Mucosa of descending colon (tissue), 3 donors: Measurements from ENCODE around the gene OR2T4. TPM values are rescaled to one million over a fixed set of nuclear protein-coding genes. Genes with fewer than 3 reads are reported as not detected.

ENCODE experiments used
- ATAC-seq: fragments of 200-7000 bp; cut with Tn5 transposase; one replicate; pipeline ENCODE4 v1.9.1; 2020; ENCODE audit warnings: mild to moderate bottlenecking, moderate library complexity
- DNase-seq, 3 donors: peaks; one replicate each; pipeline ENCODE4 v3.0.0-alpha.2; 2020
- H3K36me3 ChIP-seq: fragments of 200-600 bp; one replicate; pipeline ENCODE4 v1.8.0; 2021; ENCODE audit warnings: low read depth, mild to moderate bottlenecking
- H3K4me1 ChIP-seq: fragments of 200-600 bp; one replicate; pipeline ENCODE4 v1.8.0; 2021; ENCODE audit warnings: low read depth, mild to moderate bottlenecking
- H3K4me3 ChIP-seq: fragments of 200-600 bp; one replicate; pipeline ENCODE4 v1.8.0; 2021; ENCODE audit warnings: mild to moderate bottlenecking
- H3K9me3 ChIP-seq: fragments of 200-600 bp; one replicate; pipeline ENCODE4 v1.8.0; 2021; ENCODE audit warnings: mild to moderate bottlenecking
- CTCF ChIP-seq: fragments of 200-600 bp; IDR thresholded peaks from one replicate; pipeline ENCODE4 v1.8.0; 2022; ENCODE audit warnings: antibody characterized with exemption, mild to moderate bottlenecking
- intact Hi-C, 2 donors: fragments of 100-400 bp; cut with DNase I in 1 of 2; cut with micrococcal nuclease in 1 of 2; formaldehyde crosslinking; loops; one replicate each; pipeline versions ENCODE4 v1.11.0 to v1.11.1; 2022; cut with DNase I, micrococcal nuclease
- total RNA-seq, 3 donors: library from RNA; stranded (reverse); fragmentation: NEBNext Ultra II Directional in 2 of 3; extraction: Animal tissue kit (Norgen Biotek cat#: 25700) in 2 of 3; gene quantifications; one replicate each; pipeline versions ENCODE4 v1.2.1 to v1.2.4, GENCODE V29; 2021 to 2023
- donor health status: DM: no; HTN: no; CAD: no; lungs with moderate emphysema.
- donor health status: DM: no; HTN: no; CAD: no.
- donor health status: DM: no; HTN: yes; CAD: no.

OR2T4 gene
- total RNA-seq, 3 donors from 2014 or later: not detected

GRCh38 chr1:248406721-248407692, 45.5 kb downstream of the OR2T4 start:
- TF ChIP-seq CTCF: no peak
- no peak for ATAC-seq
- intact Hi-C loops: no loop called here
- Histone ChIP-seq H3K4me1 (no peaks in the 10 kb centered on the region), H3K9me3 (peaks cover 41% of the 10 kb centered on the region), H3K4me3 (no peak overlapping the region), H3K36me3 (no peaks in the 10 kb centered on the region)
- no peak for DNase-seq

Other genes with a start within 250 kb of the OR2T4 start
- gene OR2M5, start 216.5 kb upstream of the OR2T4 start, total RNA-seq: not detected
- not detected for gene OR2M2, start 186.8 kb upstream of the OR2T4 start, total RNA-seq
- not detected for gene OR2M3, start 164.4 kb upstream of the OR2T4 start, total RNA-seq
- not detected for gene OR2M4, start 130.2 kb upstream of the OR2T4 start, total RNA-seq
- gene OR2T33, start 83.7 kb upstream of the OR2T4 start, total RNA-seq: not detected
- gene OR2T12, start 58.2 kb upstream of the OR2T4 start, total RNA-seq: not detected
- not detected for gene OR2M7, start 37.1 kb upstream of the OR2T4 start, total RNA-seq
- not detected for gene OR14C36, start 12.9 kb upstream of the OR2T4 start, total RNA-seq
- not detected for gene OR2T6, start 14.1 kb downstream of the OR2T4 start, total RNA-seq
- gene OR2T1, start 41.4 kb downstream of the OR2T4 start, total RNA-seq: not detected
- not detected for gene OR2T2, start 84.0 kb downstream of the OR2T4 start, total RNA-seq
- gene OR2T3, start 111.7 kb downstream of the OR2T4 start, total RNA-seq: not detected
- not detected for gene OR2T5, start 126.9 kb downstream of the OR2T4 start, total RNA-seq
- not detected for gene OR2G6, start 146.4 kb downstream of the OR2T4 start, total RNA-seq
- gene OR2T29, start 201.1 kb downstream of the OR2T4 start, total RNA-seq: not detected
- gene OR2T34, start 213.1 kb downstream of the OR2T4 start, total RNA-seq: not detected
- not detected for gene OR2T10, start 236.0 kb downstream of the OR2T4 start, total RNA-seq